WERI-Rb-1 (cell line): ENCODE data around the gene ALDH4A1.

Experiments
- DNase-seq: peaks from one replicate; pipeline ENCODE4 v3.0.0-alpha.2; 2020
- H3K27ac ChIP-seq: fragments of 250-450 bp; sonication (Bioruptor Pico); 2 replicates; pipeline ENCODE4 v1.5.1; 2020; ENCODE audit warnings: mild to moderate bottlenecking, moderate library complexity
- H3K27me3 ChIP-seq: fragments of 250-450 bp; sonication (Bioruptor Pico); 2 replicates; pipeline ENCODE4 v1.5.1; 2021; ENCODE audit warnings: mild to moderate bottlenecking, low read depth, moderate library complexity; ENCODE audit not compliant: insufficient read depth, severe bottlenecking
- H3K36me3 ChIP-seq: fragments of 250-450 bp; sonication (Bioruptor Pico); 2 replicates; pipeline ENCODE4 v1.5.1; 2020; ENCODE audit warnings: mild to moderate bottlenecking, moderate library complexity
- H3K4me3 ChIP-seq: 2 replicates; pipeline ENCODE4 v1.5.1; 2011; ENCODE audit warnings: low read depth, mild to moderate bottlenecking, control low read depth, low read length
- H3K9me3 ChIP-seq: fragments of 250-450 bp; sonication (Bioruptor Pico); 2 replicates; pipeline ENCODE4 v1.5.1; 2021; ENCODE audit warnings: mild to moderate bottlenecking, moderate library complexity; ENCODE audit not compliant: severe bottlenecking
- CTCF ChIP-seq: IDR thresholded peaks from 2 replicates; pipeline ENCODE4 v1.5.1; 2011; ENCODE audit warnings: low read depth, mild to moderate bottlenecking, control low read depth, inconsistent platforms, low read length

Gene ALDH4A1

GRCh38 chr1:18936814-18937481 is 34.6 kb upstream of the ALDH4A1 start:
- no peak overlapping the region for H3K4me3 ChIP-seq
- H3K27me3 ChIP-seq, result no peaks in the 10 kb centered on the region
- no peaks in the 10 kb centered on the region for H3K9me3 ChIP-seq
- peak overlapping the region; percentile 91 for H3K27ac ChIP-seq
- no peak for TF ChIP-seq CTCF
- no peaks in the 10 kb centered on the region for H3K36me3 ChIP-seq
- DNase-seq, result peak; percentile 62

- Histone ChIP-seq H3K27me3 (no peaks in the 10 kb centered on the region), H3K36me3 (no peaks in the 10 kb centered on the region), H3K4me3 (no peak overlapping the region), H3K27ac (peak overlapping the region; percentile 91), H3K9me3 (no peaks in the 10 kb centered on the region)
- DNase-seq, result no peak
- no peak for TF ChIP-seq CTCF
Observed at GRCh38 chr1:18936471-18936813, 34.1 kb upstream of the ALDH4A1 start.

GRCh38 chr1:18934205-18935000 is 32.0 kb upstream of the ALDH4A1 start:
- H3K4me3 ChIP-seq, result no peak overlapping the region
- no peaks in the 10 kb centered on the region for H3K36me3 ChIP-seq
- no peak overlapping the region for H3K27ac ChIP-seq
- TF ChIP-seq CTCF, result no peak
- H3K27me3 ChIP-seq, result no peaks in the 10 kb centered on the region
- DNase-seq, result no peak
- H3K9me3 ChIP-seq, result no peaks in the 10 kb centered on the region

GRCh38 chr1:18932879-18933278 is 30.5 kb upstream of the ALDH4A1 start:
- Histone ChIP-seq H3K9me3 (no peaks in the 10 kb centered on the region), H3K36me3 (no peaks in the 10 kb centered on the region), H3K4me3 (no peak overlapping the region), H3K27me3 (no peaks in the 10 kb centered on the region), H3K27ac (no peak overlapping the region)
- no peak for DNase-seq
- no peak for TF ChIP-seq CTCF

- no peak for TF ChIP-seq CTCF
- Histone ChIP-seq H3K9me3 (no peaks in the 10 kb centered on the region), H3K27ac (no peak overlapping the region), H3K36me3 (no peaks in the 10 kb centered on the region), H3K27me3 (no peaks in the 10 kb centered on the region), H3K4me3 (no peak overlapping the region)
- DNase-seq, result no peak
Observed at GRCh38 chr1:18932387-18932786, 30.0 kb upstream of the ALDH4A1 start.
